HCT116 (cell line): ENCODE data around the gene HOXB3. TPM values are rescaled to one million over a fixed set of nuclear protein-coding genes. Genes with fewer than 3 reads are reported as not detected.

ENCODE experiments used
- ATAC-seq: fragments of 200-7000 bp; cut with Tn5 transposase; 2 replicates; pipeline ENCODE4 v1.9.1; 2020; ENCODE audit warnings: mild to moderate bottlenecking, moderate library complexity
- BruUV-seq: library from RNA; stranded (reverse); fragments of 400-500 nt; replicated peaks from 2 replicates; lab custom pipeline; 2021; lab: Mats Ljungman, UMichigan
- CTCF ChIA-PET: fragments of 300-600 bp; sonication (Branson Sonifier 250); formaldehyde crosslinking; loops from one replicate; lab custom pipeline; 2021; ENCODE audit warnings: antibody characterized with exemption; lab: Charles Lee
- POLR2A ChIA-PET: fragments of 300-600, 350-600 bp; sonication (Branson Sonifier 250); formaldehyde crosslinking; loops from one replicate; lab custom pipeline; 2021; ENCODE audit warnings: antibody characterized with exemption; lab: Charles Lee
- RAD21 ChIA-PET, 2 experiments: fragments of 300-600 bp; sonication (Branson Sonifier 250); formaldehyde crosslinking; loops; one replicate each; lab custom pipeline; 2023; ENCODE audit warnings: low total read pairs in 2 of 2; ENCODE audit not compliant: uncharacterized antibody in 2 of 2, unreplicated experiment in 2 of 2, low non-redundant PET in 1 of 2; lab: Charles Lee
- DNase-seq: peaks from one replicate; pipeline ENCODE4 v3.0.0-alpha.2; 2010; ENCODE audit warnings: low read depth, low spot score
- H2AFZ ChIP-seq: fragments of 200-600 bp; shearing (Covaris generic), sonication (generic); 2 replicates; pipeline ENCODE4 v1.6.1; 2017; ENCODE audit warnings: low read depth, mixed run types, mixed read lengths, antibody characterized with exemption, low read length; ENCODE audit not compliant: poor library complexity, severe bottlenecking
- H3K27ac ChIP-seq: 2 replicates; pipeline ENCODE4 v1.5.1; 2012; ENCODE audit warnings: low read depth, low read length
- H3K27me3 ChIP-seq: fragments of 200-600 bp; sonication (generic); 2 replicates; pipeline ENCODE4 v1.6.1; 2016; ENCODE audit warnings: mixed run types, low read length, mixed read lengths; ENCODE audit not compliant: insufficient read depth
- H3K36me3 ChIP-seq, 2 experiments: fragments of 200-500 bp in 1 of 2; fragments of 200-600 bp in 1 of 2; sonication (Bioruptor generic) in 1 of 2; sonication (generic) in 1 of 2; 2 replicates each; pipeline versions ENCODE4 v1.5.1 to v1.6.1; 2014 to 2016; ENCODE audit warnings: low read length in 2 of 2, inconsistent platforms in 1 of 2, mixed read lengths in 1 of 2, mixed run types in 1 of 2; ENCODE audit not compliant: insufficient read depth in 2 of 2, control insufficient read depth in 1 of 2
- H3K4me1 ChIP-seq, 2 experiments: fragments of 200-600 bp in 1 of 2; sonication (generic) in 1 of 2; 2 replicates each; pipeline versions ENCODE4 v1.5.1 to v1.6.1; 2012 to 2017; ENCODE audit warnings: low read length in 2 of 2, inconsistent platforms in 1 of 2, mild to moderate bottlenecking in 1 of 2, mixed read lengths in 1 of 2, mixed run types in 1 of 2, moderate library complexity in 1 of 2; ENCODE audit not compliant: insufficient read depth in 2 of 2, control insufficient read depth in 1 of 2
- H3K4me2 ChIP-seq: fragments of 200-600 bp; sonication (generic); 2 replicates; pipeline ENCODE4 v1.6.1; 2017; ENCODE audit warnings: mixed run types, low read length, mixed read lengths
- H3K4me3 ChIP-seq, 2 experiments: fragments of 200-600 bp in 1 of 2; sonication (generic) in 1 of 2; replicated peaks in 1 of 2; 2 replicates each; pipeline ENCODE4 v1.5.1; 2011 to 2016; ENCODE audit warnings: low read length in 2 of 2, control low read depth in 1 of 2, low read depth in 1 of 2, mild to moderate bottlenecking in 1 of 2, mixed read lengths in 1 of 2, mixed run types in 1 of 2
- H3K79me2 ChIP-seq: fragments of 200-600 bp; sonication (generic); 2 replicates; pipeline ENCODE4 v1.6.1; 2017; ENCODE audit warnings: mild to moderate bottlenecking, mixed run types, low read length, moderate library complexity, mixed read lengths; ENCODE audit not compliant: insufficient read depth
- H3K9ac ChIP-seq: fragments of 200-600 bp; sonication (generic); 2 replicates; pipeline ENCODE4 v1.6.1; 2016; ENCODE audit warnings: low read length, mixed read lengths
- H3K9me2 ChIP-seq: fragments of 200-600 bp; sonication (generic), shearing (Covaris generic); 2 replicates; pipeline ENCODE4 v1.6.1; 2017; ENCODE audit warnings: mixed run types, mild to moderate bottlenecking, moderate library complexity; ENCODE audit not compliant: insufficient read depth
- H3K9me3 ChIP-seq, 2 experiments: fragments of 200-500 bp in 1 of 2; fragments of 200-600 bp in 1 of 2; sonication (Bioruptor generic) in 1 of 2; sonication (generic) in 1 of 2; 2 replicates each; pipeline ENCODE4 v1.6.1; 2014 to 2017; ENCODE audit warnings: low read length in 2 of 2, mixed read lengths in 2 of 2, inconsistent platforms in 1 of 2, low read depth in 1 of 2, mild to moderate bottlenecking in 1 of 2, mixed run types in 1 of 2, moderate library complexity in 1 of 2; ENCODE audit not compliant: control insufficient read depth in 1 of 2, insufficient read depth in 1 of 2
- H4K20me1 ChIP-seq: fragments of 200-600 bp; sonication (generic), shearing (Covaris generic); 2 replicates; pipeline ENCODE4 v1.6.1; 2017; ENCODE audit warnings: mixed run types, mild to moderate bottlenecking, moderate library complexity; ENCODE audit not compliant: insufficient read depth
- CTCF ChIP-seq, 3 experiments: fragments of 200-600 bp in 1 of 3; sonication (generic) in 1 of 3; IDR thresholded peaks in 2 of 3; conservative IDR thresholded peaks in 1 of 3; 2 replicates each; pipeline ENCODE4 v1.5.1; 2012 to 2017; ENCODE audit warnings: low read depth in 2 of 3, low read length in 2 of 3, antibody characterized with exemption in 1 of 3, borderline replicate concordance in 1 of 3, control low read depth in 1 of 3, mild to moderate bottlenecking in 1 of 3, mixed read lengths in 1 of 3, mixed run types in 1 of 3, moderate library complexity in 1 of 3; ENCODE audit not compliant: insufficient read depth in 1 of 3
- JUND ChIP-seq: IDR thresholded peaks from 2 replicates; pipeline ENCODE4 v1.6.1; 2012
- POLR2AphosphoS5 ChIP-seq: IDR thresholded peaks from 2 replicates; pipeline ENCODE4 v1.6.1; 2011; ENCODE audit warnings: mild to moderate bottlenecking, low read depth, low read length, moderate library complexity
- SP1 ChIP-seq: IDR thresholded peaks from 2 replicates; pipeline ENCODE4 v1.6.1; 2012; ENCODE audit warnings: low read depth
- SRF ChIP-seq: IDR thresholded peaks from 2 replicates; pipeline ENCODE4 v1.6.1; 2012; ENCODE audit warnings: low read depth
- YY1 ChIP-seq: IDR thresholded peaks from 2 replicates; pipeline ENCODE4 v1.6.1; 2011; ENCODE audit warnings: low read length, low read depth, moderate library complexity, mild to moderate bottlenecking; ENCODE audit not compliant: insufficient replicate concordance; ENCODE audit errors: extremely low read depth
- ZFX ChIP-seq: fragments of 450-650 bp; IDR thresholded peaks from 2 replicates; pipeline ENCODE4 v1.6.1; 2017
- intact Hi-C: fragments of 100-400 bp; cut with micrococcal nuclease; formaldehyde crosslinking; loops from 2 replicates; pipeline ENCODE4 v1.10.0; 2022
- total RNA-seq: library from RNA; stranded (reverse); gene quantifications from one replicate; pipeline ENCODE4 v1.2.1, GENCODE V29; 2021; ENCODE audit not compliant: unreplicated experiment

The HOXB3 gene
- total RNA-seq, 1 experiment from 2014 or later = 19.8 TPM

DNA sequence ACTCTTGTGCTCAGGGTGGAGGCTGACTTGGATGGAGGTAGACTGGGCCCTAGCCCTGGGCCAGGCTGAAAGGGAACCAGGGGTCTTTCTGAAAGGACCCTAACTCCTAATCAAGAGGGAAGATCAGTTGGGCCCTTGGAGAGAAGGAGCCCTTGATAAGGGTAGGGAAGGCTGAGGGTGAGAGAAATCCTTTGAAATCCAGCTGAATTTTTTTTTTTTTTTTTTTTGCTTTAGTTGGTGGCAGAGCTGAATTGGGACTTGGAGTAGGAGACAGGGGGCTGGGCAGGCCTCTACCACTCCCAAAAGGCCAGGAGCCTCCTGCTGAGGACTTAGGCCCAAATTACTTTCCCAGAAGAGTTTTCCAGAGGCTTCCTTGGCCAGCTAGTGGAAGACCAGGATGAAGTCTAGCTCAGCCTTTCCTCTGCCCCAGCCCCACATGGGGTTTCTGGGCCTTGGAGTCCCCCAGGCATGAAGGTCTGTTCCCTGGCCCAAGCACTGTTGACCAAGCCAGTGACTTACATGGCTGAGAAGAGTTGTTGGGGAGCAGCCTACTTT is 643 bp upstream of the HOXB3 start:
- POLR2A ChIA-PET = interaction anchor here (0.8 to 1.7 kb wide), 3 partner anchors 11 to 489 kb away, joined by 3 to 6 read pairs (median 4); partner anchors contain the start of gene CBX1
- no peak for ATAC-seq

More for the DNA sequence above, 643 bp upstream of the HOXB3 start:
- BruUV-seq = no TSS peak
- no peak for DNase-seq
- Histone ChIP-seq H3K36me3 (peaks cover 4 to 18% of the 10 kb centered on the region in 2 experiments; a peak in 3 of 4 replicates), H3K27me3 (no peaks in the 10 kb centered on the region), H3K9me2 (no peaks in the 10 kb centered on the region), H3K4me2 (no peak overlapping the region), H3K79me2 (peaks cover 57% of the 10 kb centered on the region)
- RAD21 ChIA-PET = interaction anchor here in 1 of 2 experiments (0.9 kb wide), 1 partner anchor 28 kb away, joined by 4 read pairs; no protein-coding TSS in a partner anchor
- CTCF ChIA-PET = interaction anchor here (0.6 kb wide), 1 partner anchor 329 kb away, joined by 3 read pairs; no protein-coding TSS in a partner anchor
- TF ChIP-seq SRF (no peak), ZFX (no peak), YY1 (no peak), CTCF (IDR thresholded peaks at IDR 0.05 in 2 of 3, conservative IDR thresholded peaks at IDR 0.05 in 1 of 3; ENCODE audit: borderline replicate concordance in 1 of 3, insufficient read depth in 1 of 3, low read depth in 2 of 3, low read length in 2 of 3) (no peak), JUND (no peak), POLR2AphosphoS5 (no peak), SP1 (no peak)
- TF ChIP-seq, all 23 proteins: peak for 0
- H3K4me3 ChIP-seq = no peak overlapping the region
- H3K9me3 ChIP-seq = no peaks in the 10 kb centered on the region
- H3K9ac ChIP-seq = no peak overlapping the region
- H3K27ac ChIP-seq = no peak overlapping the region
- no peaks in the 10 kb centered on the region for H4K20me1 ChIP-seq
- intact Hi-C loops = no loop called here
- no peak overlapping the region for H2AFZ ChIP-seq
- H3K4me1 ChIP-seq = peaks cover 11 to 40% of the 10 kb centered on the region in 2 experiments; a peak in 3 of 4 replicates
